HG02642 (cell line): Measurements from ENCODE around the gene TES.
A peak's percentile ranks its signal among the peaks of the same experiment; 100 is the strongest.

ENCODE experiments used
- ATAC-seq: cut with Tn5 transposase; IDR thresholded peaks from one replicate; pipeline ENCODE4 v1.9.1; 2021; ENCODE audit warnings: mild to moderate bottlenecking; ENCODE audit not compliant: unreplicated experiment, poor library complexity

Gene TES

DNA sequence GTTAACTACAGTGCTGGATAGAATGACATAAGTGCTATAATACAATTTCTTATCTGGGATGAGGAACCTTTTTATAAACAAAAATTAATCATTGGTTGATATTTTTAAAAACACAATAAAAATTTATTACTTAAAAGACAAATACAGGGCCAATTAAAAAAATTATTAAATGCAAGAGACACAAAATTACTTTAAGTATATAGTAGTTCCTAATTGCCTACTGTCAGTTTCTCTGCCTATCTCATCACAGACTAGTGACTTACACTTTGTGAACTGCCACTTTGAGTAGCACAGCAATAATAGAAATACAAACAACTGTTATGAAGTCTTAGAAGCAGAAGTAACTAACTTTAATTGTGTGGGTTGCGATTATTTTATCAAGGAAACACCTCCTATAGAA lies 8.4 kb downstream of the TES start:
- ATAC-seq = no peak

DNA sequence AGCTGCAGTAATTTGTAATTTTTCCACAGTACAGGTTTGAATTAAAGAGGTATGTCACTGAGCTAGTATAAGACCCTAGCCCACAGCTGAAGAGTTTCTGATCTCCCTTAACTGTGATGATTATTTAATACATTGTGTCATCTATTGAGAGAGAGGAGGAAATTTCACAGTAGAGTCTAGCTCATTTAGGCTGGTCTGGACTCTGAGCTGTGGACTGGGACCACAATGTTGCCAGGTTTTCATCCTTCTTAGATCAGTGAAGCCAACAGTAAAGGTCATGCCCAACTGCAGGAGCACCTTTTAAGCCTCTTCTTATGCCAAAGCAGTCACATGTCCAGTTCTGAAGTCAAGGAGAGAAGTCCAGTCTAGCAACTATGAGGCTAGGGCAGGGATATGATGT lies 8.9 kb downstream of the TES start:
- no peak for ATAC-seq

DNA sequence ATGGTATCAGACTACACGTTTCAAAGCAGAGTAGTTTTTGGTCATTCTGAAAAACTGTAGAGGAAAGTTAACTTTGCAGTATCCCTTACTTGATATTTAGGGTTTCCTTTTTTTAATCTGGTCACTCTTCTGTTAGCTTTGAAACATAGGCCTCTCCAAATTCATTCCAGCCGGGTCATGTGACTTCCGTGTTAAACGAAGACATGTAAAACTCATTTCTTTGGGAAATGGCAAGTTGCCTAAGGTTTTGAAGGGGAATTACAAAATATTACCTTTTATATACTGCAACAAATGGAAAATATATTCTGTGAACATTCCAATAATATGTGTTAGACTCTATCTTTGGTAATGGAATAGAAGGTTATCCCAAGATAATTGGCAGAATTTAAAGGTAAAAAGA lies 9.5 kb downstream of the TES start:
- no peak for ATAC-seq

DNA sequence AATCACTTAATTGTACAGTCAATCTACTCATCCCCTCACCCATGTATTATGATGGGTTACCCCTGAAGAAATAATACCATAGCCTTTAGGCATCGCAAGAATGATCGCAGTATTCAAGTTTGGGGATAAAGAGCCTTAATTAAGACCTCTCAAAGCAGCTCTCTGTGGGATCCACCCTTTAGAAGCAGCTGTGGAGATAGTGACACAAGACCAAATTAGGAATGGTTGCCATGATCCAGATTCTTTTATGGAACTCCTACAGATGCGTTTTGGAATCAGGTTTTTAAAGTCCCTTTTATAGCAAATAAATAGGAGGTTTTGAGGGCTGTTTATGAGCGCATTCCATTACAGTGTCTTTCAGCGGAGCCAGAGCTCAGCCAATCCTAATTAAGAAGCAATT lies 12.2 kb downstream of the TES start:
- ATAC-seq = no peak

DNA sequence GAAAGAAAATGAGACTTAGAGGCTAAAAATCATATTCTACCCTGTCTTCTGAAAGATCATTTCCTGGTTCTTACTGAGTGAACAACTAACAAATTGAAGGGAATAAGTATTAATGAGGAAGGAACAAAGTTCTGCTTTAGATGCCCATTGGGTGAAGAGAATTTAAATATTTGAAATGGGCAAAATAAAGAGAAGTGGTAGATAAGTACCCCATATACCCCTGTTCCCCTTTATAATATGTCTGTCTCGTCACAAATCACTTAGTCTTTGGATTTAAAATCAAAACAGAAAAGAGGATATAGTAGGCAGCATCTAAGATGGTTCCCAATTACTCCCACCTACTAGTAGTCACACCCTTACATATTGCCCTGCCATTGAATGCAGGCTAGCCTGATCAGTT lies 13.2 kb downstream of the TES start:
- ATAC-seq = no peak

DNA sequence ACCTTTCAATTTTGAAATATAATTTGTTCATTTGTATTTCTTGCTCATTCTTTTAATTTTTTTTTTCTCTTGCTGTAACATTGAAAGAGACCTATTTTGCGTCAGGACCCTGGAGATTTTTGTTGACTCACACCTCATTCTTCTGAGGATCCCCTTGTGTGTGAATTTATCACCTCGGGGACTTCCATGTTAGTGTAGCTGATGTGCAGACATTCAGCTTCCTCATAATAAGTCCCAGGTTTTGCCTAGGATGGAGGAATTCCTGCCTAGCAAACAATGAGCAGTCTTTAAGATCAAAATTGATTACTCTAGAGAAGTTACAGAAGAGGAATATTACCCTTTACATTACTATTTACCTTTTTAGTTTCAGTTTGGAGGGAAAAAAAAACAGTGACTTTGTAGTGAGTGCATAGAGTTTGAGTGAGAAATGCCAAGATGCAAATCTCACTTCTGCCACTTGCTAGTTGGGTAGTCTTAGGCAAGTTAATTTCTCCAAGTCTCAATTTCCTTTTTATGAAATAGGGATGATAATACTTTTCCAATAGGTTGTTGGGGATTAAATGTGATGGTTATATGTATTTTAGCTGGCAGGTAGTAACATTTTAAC lies 14.3 kb downstream of the TES start:
- peak; percentile 72 for ATAC-seq

DNA sequence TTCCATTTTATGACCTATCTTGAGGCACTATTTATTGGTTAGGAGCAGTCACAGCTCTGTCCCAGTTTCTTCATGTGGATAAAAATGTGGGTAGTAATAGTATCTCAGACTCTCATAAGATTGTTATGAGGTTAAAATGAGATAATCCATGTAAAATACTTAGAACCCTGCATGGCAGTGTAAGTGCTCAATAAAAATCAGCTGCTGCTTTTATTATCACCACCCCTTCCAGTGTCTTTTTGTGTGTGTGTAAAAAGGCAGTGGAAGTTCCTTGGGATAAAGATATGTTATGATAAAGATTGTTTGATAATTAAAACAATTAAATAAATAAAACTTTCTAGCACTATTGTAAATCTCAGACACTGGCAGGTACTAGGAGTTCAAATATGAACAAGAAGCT lies 15.5 kb downstream of the TES start:
- no peak for ATAC-seq

DNA sequence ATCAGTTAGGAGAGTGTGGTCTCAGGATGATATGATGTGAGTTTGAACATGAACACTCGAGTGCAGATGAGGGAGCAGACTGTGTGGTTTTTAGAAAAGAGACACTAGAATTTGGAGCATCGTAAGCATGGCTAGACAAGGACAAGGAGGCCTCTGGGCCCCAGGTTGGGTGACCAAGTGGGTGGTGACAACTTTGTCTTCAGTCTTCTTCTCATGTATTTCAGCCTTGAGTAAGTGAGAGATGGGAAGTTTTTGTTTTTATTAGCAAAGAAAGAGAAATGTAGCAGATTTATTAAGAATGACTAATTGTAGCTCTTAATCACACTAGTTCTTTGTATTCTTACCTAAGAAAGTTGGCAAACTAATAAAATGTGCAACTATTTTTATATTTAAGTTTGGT lies 16.3 kb downstream of the TES start:
- no peak for ATAC-seq

DNA sequence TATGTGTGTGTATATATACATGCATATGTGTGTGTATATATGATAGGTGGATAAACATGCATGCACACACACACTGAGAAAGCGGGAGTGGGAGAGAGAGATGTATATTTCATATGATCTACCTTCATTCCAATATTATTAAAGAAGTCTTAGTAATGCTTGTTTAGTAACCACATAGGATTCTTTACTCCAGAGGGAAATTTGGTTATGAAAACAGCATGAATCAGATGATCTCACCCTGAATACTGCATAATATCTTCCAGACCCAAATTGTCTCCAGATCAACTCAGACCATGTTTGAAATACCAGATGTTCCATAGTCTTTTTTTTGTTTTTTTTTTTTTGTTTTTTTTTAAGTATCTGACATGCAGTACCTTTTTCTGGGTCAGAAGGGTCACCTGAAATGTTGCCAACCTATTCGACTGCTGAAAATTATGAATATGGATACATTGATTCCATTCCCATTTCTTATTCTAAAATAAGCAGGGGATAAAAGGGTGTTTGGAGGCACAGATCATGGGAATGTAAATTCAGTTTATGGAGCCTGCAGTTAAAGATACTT lies 17.4 kb downstream of the TES start:
- no peak for ATAC-seq

DNA sequence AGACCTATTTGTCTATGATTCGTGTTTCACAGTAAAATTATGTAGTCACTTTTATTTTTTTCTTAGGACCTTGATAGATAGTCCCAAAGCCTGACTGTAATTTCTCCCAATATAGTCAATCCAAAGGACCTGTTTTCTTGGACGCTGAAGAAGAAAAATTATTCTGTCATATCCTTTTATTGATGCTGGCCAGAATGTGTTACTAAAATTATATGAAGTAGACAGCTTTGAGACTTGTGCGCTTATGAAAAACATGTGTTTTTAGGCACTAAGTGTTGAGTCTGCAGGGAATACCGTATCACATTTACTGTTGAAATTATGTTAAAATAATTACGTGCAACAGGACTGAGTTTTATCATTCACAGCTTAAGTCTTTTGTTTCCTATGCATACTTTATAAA lies 17.9 kb downstream of the TES start:
- ATAC-seq = no peak

DNA sequence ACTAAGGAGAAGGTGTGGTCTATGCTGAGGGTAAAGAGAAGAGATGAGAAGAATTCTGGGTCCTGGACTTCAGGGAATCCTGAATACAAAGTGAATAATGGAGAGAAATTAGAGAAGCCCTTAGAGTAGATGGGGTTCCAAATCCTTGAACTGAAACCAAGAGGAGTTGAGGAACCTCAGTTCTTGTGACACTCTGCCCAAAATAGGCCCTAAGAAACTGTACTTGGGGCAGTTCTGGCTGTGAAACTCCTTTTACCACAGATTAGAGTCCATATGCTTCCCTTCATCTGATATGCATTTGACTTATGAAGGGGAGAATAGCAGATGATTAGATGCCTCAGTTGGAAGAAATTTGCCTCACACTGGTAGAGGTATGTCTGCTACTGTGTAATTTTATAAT lies 19.0 kb downstream of the TES start:
- ATAC-seq = peak; percentile 49

DNA sequence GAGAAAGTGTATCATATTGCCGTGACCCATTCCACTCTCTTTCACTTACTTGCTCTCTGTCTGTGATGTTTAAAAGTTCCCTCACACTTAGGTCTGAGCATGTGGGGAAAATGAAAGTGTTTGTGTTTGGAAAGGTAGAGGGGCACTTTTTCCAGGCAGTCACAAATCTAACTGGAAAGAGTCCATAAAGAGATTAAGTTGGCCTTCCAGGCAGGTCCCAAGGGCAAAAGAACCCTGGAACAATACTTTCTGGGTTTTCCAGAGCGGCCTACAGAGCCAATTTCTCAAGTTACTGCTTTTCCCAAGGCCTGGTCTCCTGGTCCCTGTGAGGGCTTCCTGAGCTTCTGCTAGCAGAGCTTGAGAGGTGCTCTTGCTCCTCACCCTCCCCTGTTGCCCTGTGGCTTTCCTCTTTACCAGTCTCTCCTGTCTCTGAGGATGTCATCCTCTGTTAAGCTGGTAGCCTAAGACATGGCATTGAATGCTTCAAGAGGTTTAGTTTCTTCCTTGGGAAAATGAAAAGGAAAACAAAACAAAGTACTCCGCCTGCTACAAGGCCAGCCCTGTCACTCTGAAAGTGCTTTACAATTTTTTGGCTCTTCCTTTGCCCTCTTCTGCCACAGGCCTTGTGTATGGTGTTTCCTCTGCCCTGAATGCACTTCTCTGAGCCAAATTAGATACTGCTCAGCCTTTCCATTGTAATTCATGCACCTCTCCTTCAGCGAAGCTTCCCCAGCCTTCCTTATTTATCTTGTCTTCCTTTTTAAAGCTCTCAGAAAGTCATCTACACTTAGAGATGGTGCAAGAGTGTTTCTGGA lies 20.1 kb downstream of the TES start:
- no peak for ATAC-seq

DNA sequence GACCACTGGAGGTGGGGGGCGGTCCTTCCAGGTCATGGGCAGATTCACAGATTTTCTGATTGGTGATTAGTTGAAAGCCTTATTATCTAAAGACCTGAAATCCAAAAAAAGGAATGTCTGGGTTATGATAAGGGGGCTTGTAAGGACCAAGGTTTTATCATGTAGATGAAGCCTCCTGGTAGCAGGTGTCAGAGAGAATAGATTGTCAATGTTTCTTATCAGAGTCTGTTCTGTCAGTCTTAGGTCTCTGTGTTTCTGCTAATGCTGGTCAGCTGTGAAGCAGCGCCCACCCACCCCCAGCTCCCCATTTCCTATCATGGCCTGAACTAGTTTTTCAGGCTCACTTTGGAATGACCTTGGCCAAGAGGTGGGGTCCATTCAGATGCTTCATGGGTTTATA lies 21.2 kb downstream of the TES start:
- no peak for ATAC-seq

DNA sequence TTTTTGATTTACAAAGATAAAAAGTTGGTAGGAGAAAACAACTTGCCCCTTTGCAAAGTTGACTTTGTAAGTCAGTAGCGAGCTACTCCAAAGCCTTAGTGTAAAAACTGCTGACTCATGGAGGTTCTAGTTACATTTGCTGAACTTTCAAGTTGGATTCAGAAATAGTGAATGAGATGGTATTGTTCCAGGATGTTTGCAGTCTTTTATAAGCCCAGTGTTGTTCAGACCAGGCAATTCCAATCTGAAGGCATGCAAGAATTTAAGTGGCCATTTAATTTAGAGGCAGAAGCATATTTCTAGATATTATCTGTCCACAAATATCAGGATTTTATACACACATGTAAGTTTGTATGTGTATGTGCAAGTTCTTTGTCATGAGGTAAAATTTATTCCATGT lies 21.6 kb downstream of the TES start:
- ATAC-seq = no peak

DNA sequence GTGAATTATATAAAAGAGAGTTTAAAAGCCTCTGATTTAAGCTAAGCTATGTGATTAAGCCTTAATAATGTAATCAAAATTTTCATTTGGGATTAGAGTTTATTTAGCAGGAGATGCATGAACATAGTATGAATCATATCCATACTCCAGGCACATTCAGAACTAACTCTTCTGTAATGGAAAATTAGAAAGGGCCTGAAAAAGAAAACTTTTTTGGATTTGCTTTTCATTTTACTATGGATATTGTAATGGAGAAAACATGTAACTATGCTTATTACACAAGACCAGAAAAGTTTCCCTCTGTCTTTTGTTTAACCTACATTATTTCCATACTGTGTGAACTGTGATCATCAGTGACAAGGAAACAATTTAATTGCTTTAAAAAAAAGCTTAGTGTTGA lies 22.0 kb downstream of the TES start:
- ATAC-seq = no peak

DNA sequence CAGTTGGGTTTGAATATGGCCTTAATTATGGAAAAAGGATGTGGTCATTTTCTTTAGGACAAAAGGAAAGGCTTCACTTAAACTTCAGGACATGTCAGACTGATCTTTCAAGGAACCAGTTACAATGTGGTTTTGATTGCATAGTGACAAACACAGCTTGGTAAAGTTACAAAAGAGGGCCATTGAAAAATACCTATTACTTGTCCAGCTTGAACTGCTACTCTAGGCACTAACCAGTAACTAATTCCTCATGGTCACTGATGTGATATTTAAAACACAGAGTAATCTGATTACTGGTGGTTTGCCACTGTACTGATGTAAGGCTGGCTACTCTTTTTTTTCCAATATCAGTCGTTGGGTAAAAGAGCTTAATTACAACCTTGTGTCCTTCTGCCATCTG lies 22.6 kb downstream of the TES start:
- ATAC-seq = no peak

DNA sequence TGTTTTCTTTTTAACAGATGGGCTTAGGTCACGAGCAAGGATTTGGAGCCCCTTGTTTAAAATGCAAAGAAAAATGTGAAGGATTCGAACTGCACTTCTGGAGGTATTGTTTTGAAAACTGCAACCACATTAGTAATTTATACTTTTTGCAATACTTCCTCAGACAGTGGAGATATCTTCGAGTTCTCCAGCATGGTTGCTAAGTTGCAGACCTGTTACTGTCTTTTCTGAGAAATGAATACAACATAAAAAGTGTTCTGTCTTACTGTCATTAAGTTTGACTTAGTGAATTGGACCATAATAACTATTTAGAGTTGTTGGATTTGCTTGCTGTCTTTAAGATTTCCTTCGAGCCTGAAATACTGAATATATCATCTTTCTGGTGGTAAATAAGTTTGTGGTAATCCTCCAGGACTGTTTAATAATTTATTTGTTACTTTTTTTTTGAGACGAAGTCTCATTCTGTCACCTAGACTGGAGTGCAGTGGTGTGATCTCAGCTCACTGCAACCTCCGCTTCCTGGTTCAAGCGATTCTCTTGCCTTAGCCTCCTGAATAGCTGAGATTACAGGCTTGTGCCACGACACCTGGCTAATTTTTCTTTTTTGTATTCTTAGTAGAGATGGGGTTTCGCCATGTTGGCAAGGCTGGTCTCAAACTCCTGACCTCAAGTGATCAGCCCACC lies 24.3 kb downstream of the TES start:
- ATAC-seq = no peak

DNA sequence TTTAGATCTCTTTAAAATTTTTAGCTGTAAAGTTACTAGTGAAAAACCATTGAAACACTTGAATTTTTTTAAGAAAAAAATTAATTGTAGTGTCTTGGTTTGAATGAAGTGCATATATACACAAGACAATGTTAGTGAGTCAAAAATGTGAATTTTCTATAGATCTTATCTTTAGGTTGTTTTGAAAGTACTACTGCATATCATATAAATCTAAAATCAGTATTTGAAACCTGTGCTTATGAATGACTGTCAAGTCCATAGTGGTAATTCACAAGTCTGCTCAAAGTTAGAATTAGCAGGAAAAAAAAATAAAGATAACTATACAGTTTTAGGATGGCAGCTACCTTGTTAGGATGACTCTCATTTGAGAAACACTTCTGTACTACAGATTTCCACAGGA lies 25.0 kb downstream of the TES start:
- ATAC-seq = no peak

DNA sequence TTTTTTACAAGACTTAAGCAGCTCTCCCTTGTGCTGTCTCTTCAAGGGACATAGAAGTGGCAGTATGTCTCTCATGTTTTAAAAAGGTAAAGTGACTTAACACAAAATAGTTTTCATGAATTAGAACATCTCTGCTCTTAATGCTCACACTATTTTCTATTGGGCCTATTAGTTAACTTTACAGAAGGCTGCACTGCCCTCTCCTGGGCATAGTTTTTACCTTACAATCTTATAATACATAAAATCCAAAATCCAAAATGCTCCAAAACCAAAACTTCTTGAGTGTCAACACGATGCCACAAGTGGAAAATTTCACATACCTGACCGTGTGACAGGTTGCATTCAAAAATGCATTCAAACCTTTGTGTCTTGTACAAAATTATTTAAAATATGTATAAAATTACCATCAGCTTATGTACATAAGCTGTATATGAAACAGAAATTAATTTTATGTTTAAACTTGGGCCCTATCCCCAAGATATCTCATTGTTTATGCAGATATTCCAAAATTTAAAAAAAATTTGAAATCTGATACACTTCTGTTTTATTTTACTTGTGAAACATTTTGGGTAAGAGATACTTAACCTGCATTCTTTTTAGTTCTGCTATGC lies 25.8 kb downstream of the TES start:
- ATAC-seq = peak; percentile 72

DNA sequence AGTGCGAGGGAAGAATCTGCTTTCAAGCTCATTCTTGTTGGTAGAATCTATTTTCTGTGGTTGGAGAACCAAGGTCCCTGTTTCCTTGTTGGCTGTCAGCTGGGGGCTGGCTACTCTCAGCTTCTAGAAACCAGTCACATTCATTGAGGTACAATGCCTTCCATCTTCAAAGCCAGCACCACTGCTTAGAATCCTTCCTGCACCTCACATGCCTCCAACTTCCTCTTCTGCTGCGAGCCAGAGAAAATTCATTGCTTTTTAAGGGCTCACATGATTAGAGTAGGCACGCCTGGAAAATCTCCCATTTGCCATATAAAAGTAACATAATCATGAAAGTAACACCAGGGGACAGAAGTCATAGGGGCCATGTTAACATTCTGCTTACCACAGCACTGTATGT lies 28.7 kb downstream of the TES start:
- no peak for ATAC-seq

DNA sequence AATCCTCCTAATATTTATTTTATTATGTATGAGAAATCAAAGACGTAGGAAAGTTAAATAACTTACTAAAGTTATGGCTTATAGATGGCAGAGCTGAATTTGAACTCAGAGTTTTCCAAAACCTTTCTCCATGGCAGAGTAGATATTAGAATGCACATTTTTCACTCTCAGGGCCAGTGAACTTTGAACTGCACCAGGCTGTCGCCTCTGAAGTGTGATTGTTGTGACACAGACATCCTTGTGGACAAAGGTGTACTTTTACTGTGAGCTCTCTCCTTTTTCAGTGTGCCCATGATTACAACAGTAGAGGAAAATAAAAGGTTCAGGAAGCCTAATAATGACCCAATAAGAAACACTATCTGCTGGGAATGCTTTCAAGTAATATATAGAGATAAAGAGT lies 29.1 kb downstream of the TES start:
- ATAC-seq = no peak
